ENCODE results near the gene PLOD2. TPM values are rescaled to one million over a fixed set of nuclear protein-coding genes. Genes with fewer than 3 reads are reported as not detected.

PLOD2 gene
- total RNA-seq, 1 donor: 345 TPM

DNA sequence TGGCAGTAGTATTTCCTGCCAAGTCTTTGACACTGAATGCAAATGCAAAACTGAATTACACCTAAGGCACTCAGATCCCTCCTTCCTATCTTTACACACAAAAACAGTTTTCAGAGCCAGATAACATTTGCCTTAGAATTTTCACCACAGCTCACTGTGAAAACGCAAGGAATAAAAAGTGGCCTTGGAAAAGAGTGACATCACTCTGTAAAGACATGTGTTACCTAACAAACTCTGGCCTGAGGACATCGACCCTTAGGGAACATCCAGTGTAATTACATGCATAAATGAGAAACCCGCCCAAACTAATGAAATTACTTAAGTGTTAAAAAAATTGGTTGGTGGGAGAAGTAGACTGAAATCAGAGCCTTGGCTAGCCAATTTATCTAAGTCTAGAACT lies 88.9 kb downstream of the PLOD2 start:
- Histone ChIP-seq H3K36me3 (ENCODE audit: insufficient read depth, low read length) (peaks cover 77% of the 10 kb centered on the region), H3K4me1 (ENCODE audit: insufficient read depth, low read length) (peaks cover 21% of the 10 kb centered on the region), H3K79me2 (ENCODE audit: insufficient read depth, low read length) (no peaks in the 10 kb centered on the region), H3K9me3 (ENCODE audit: low read depth, low read length) (no peaks in the 10 kb centered on the region), H4K20me1 (ENCODE audit: insufficient read depth, low read length) (peaks cover 3% of the 10 kb centered on the region), H3K27ac (ENCODE audit: low read depth, low read length) (peak overlapping the region; percentile 44), H3K4me3 (ENCODE audit: insufficient read depth, low read length) (no peak overlapping the region), H2AFZ (ENCODE audit: low read length) (no peak overlapping the region), H3K27me3 (ENCODE audit: insufficient read depth, low read length) (no peaks in the 10 kb centered on the region), H3K4me2 (ENCODE audit: insufficient read depth, low read length) (no peak overlapping the region)
- no peak for DNase-seq (ENCODE audit: insufficient read length, low spot score, missing footprints)
- TF ChIP-seq, protein P1, sequence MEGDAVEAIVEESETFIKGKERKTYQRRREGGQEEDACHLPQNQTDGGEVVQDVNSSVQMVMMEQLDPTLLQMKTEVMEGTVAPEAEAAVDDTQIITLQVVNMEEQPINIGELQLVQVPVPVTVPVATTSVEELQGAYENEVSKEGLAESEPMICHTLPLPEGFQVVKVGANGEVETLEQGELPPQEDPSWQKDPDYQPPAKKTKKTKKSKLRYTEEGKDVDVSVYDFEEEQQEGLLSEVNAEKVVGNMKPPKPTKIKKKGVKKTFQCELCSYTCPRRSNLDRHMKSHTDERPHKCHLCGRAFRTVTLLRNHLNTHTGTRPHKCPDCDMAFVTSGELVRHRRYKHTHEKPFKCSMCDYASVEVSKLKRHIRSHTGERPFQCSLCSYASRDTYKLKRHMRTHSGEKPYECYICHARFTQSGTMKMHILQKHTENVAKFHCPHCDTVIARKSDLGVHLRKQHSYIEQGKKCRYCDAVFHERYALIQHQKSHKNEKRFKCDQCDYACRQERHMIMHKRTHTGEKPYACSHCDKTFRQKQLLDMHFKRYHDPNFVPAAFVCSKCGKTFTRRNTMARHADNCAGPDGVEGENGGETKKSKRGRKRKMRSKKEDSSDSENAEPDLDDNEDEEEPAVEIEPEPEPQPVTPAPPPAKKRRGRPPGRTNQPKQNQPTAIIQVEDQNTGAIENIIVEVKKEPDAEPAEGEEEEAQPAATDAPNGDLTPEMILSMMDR (IDR thresholded peaks at IDR 0.05; ENCODE audit: extremely low read depth, low read depth, low read length): no peak

DNA sequence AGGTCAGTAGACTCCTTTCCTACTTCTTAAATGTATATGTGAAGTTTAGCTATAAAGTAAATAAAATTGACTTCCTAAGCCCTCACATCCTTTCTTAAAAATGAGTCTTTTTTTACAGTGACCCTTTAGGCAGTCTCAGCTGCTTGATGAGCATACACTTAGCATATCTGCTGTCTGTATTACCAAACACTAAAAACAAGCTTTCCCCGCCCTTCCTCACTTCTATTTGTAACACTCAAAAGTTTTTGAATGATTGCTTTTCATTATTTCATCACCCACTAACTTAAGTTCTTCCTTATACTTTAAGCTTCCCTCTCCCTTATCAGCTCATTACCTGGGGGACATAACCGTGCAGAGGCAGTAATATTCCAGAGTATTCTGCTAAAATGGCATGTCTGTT lies 89.4 kb downstream of the PLOD2 start:
- DNase-seq (ENCODE audit: insufficient read length, low spot score, missing footprints): no peak
- Histone ChIP-seq H3K4me2 (ENCODE audit: insufficient read depth, low read length) (no peak overlapping the region), H4K20me1 (ENCODE audit: insufficient read depth, low read length) (peaks cover 3% of the 10 kb centered on the region), H3K27ac (ENCODE audit: low read depth, low read length) (no peak overlapping the region), H3K79me2 (ENCODE audit: insufficient read depth, low read length) (no peaks in the 10 kb centered on the region), H3K36me3 (ENCODE audit: insufficient read depth, low read length) (peaks cover 73% of the 10 kb centered on the region), H2AFZ (ENCODE audit: low read length) (no peak overlapping the region), H3K4me3 (ENCODE audit: insufficient read depth, low read length) (no peak overlapping the region), H3K4me1 (ENCODE audit: insufficient read depth, low read length) (peaks cover 21% of the 10 kb centered on the region), H3K9me3 (ENCODE audit: low read depth, low read length) (no peaks in the 10 kb centered on the region), H3K27me3 (ENCODE audit: insufficient read depth, low read length) (no peaks in the 10 kb centered on the region)
- TF ChIP-seq, protein P1 (IDR thresholded peaks at IDR 0.05; ENCODE audit: extremely low read depth, low read depth, low read length): no peak

DNA sequence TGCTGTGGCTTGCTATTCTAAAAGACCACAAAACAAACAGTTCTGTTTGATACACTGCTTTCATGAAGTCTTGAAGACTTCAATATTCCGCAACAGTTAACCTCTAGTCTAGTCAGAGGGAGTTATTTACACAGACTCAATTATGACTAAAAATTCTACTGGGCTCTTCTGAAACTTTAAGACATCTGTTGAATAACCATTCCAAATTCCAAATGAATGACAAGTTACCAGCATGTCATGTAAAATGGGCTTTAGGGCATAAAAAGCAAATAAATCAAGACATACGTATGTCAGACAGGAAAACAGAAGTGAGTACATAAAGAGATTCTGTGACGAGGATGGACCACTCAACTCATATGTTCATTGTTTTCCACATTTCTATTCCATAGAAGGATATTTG lies 93.9 kb downstream of the PLOD2 start:
- Histone ChIP-seq H2AFZ (ENCODE audit: low read length) (no peak overlapping the region), H3K79me2 (ENCODE audit: insufficient read depth, low read length) (no peaks in the 10 kb centered on the region), H3K9me3 (ENCODE audit: low read depth, low read length) (no peaks in the 10 kb centered on the region), H3K4me2 (ENCODE audit: insufficient read depth, low read length) (no peak overlapping the region), H4K20me1 (ENCODE audit: insufficient read depth, low read length) (peaks cover 4% of the 10 kb centered on the region), H3K27ac (ENCODE audit: low read depth, low read length) (peak overlapping the region; percentile 45), H3K4me3 (ENCODE audit: insufficient read depth, low read length) (no peak overlapping the region), H3K27me3 (ENCODE audit: insufficient read depth, low read length) (no peaks in the 10 kb centered on the region), H3K4me1 (ENCODE audit: insufficient read depth, low read length) (peaks cover 18% of the 10 kb centered on the region), H3K36me3 (ENCODE audit: insufficient read depth, low read length) (peaks cover 66% of the 10 kb centered on the region)
- TF ChIP-seq, protein P1 (IDR thresholded peaks at IDR 0.05; ENCODE audit: extremely low read depth, low read depth, low read length): no peak
- DNase-seq (ENCODE audit: insufficient read length, low spot score, missing footprints): no peak

DNA sequence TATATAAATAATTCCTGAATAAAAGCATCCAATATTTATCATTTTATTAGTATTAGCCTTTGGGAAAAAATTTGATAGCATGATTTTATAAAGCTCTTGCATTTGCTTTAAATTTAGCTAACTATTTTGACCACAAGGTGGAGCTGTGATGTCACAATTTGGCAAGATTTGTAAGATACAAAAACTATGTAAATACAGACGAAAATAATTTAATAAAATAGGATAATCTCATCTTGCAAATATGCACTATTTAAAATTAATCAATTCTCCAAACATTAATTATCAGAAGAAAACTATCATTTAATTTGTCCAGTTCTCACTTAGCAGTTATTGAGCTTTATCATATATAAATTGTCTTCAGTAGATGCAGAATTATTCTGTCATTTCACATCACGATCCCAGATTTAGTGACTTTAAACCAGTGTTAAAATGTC lies 95.4 kb downstream of the PLOD2 start:
- Histone ChIP-seq H3K4me1 (ENCODE audit: insufficient read depth, low read length) (peaks cover 18% of the 10 kb centered on the region), H3K9me3 (ENCODE audit: low read depth, low read length) (no peaks in the 10 kb centered on the region), H2AFZ (ENCODE audit: low read length) (no peak overlapping the region), H3K4me3 (ENCODE audit: insufficient read depth, low read length) (no peak overlapping the region), H3K27me3 (ENCODE audit: insufficient read depth, low read length) (no peaks in the 10 kb centered on the region), H3K27ac (ENCODE audit: low read depth, low read length) (no peak overlapping the region), H3K36me3 (ENCODE audit: insufficient read depth, low read length) (peaks cover 59% of the 10 kb centered on the region), H3K79me2 (ENCODE audit: insufficient read depth, low read length) (no peaks in the 10 kb centered on the region), H4K20me1 (ENCODE audit: insufficient read depth, low read length) (peaks cover 4% of the 10 kb centered on the region), H3K4me2 (ENCODE audit: insufficient read depth, low read length) (no peak overlapping the region)
- no peak for DNase-seq (ENCODE audit: insufficient read length, low spot score, missing footprints)
- TF ChIP-seq, protein P1 (IDR thresholded peaks at IDR 0.05; ENCODE audit: extremely low read depth, low read depth, low read length): peak; percentile 61
